Measurements from ENCODE around the gene GARS1. TPM values are rescaled to one million over a fixed set of nuclear protein-coding genes. Genes with fewer than 3 reads are reported as not detected.

Gene GARS1
- total RNA-seq, 1 experiment from 2014 or later: 294 TPM

DNA sequence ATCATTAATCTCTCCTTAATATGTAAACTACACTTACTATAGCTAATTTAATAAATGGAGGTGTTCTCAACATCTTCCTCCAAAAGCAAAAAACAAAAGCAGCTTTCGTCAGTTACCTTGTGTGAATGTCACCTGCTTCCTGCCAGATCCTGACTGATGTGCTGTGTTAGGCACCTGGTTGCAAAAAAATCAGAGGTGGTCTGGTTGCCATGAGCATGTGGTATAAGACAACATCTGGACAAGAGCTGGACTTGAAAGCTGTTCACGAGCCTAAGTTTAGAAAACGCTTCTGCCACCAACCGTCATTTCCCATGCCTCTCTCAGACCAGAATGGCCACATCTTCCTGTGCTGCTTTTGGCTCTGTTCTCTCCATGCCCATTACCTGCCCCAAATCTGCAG is 48.1 kb upstream of the GARS1 start:
- POLR2A ChIA-PET (ENCODE audit: low non-redundant PET): no interaction called here
- H3K27ac ChIP-seq (ENCODE audit: low read depth, low read length, poor library complexity, severe bottlenecking): no peak overlapping the region
- BruUV-seq (replicated peaks): no TSS peak
- H3K27me3 ChIP-seq (replicated peaks; ENCODE audit: insufficient read depth, low read depth, low read length, poor library complexity): no peaks in the 10 kb centered on the region
- TF ChIP-seq EZH2 (IDR thresholded peaks at IDR 0.05; ENCODE audit: borderline replicate concordance, low read depth, low read length, poor library complexity, severe bottlenecking): no peak
- TF ChIP-seq, protein P1, sequence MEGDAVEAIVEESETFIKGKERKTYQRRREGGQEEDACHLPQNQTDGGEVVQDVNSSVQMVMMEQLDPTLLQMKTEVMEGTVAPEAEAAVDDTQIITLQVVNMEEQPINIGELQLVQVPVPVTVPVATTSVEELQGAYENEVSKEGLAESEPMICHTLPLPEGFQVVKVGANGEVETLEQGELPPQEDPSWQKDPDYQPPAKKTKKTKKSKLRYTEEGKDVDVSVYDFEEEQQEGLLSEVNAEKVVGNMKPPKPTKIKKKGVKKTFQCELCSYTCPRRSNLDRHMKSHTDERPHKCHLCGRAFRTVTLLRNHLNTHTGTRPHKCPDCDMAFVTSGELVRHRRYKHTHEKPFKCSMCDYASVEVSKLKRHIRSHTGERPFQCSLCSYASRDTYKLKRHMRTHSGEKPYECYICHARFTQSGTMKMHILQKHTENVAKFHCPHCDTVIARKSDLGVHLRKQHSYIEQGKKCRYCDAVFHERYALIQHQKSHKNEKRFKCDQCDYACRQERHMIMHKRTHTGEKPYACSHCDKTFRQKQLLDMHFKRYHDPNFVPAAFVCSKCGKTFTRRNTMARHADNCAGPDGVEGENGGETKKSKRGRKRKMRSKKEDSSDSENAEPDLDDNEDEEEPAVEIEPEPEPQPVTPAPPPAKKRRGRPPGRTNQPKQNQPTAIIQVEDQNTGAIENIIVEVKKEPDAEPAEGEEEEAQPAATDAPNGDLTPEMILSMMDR (conservative IDR thresholded peaks at IDR 0.05; ENCODE audit: low read depth, low read length): no peak
- H3K4me1 ChIP-seq (ENCODE audit: insufficient read depth, low read length, poor library complexity, severe bottlenecking): peaks cover 26% of the 10 kb centered on the region
- CTCF ChIA-PET: no interaction called here
- intact Hi-C loops (cut with micrococcal nuclease; ENCODE audit: unreplicated experiment): loop anchor here (5.0 kb wide), 1 partner anchor 196 kb away; no protein-coding TSS in a partner anchor
- no peaks in the 10 kb centered on the region for H3K9me3 ChIP-seq (ENCODE audit: low read depth, low read length, poor library complexity, severe bottlenecking)
- no peaks in the 10 kb centered on the region for H3K36me3 ChIP-seq (ENCODE audit: insufficient read depth, low read length, poor library complexity, severe bottlenecking)
- DNase-seq (ENCODE audit: low spot score): no peak
- H3K4me3 ChIP-seq (ENCODE audit: low read depth, low read length, poor library complexity, severe bottlenecking): no peak overlapping the region

DNA sequence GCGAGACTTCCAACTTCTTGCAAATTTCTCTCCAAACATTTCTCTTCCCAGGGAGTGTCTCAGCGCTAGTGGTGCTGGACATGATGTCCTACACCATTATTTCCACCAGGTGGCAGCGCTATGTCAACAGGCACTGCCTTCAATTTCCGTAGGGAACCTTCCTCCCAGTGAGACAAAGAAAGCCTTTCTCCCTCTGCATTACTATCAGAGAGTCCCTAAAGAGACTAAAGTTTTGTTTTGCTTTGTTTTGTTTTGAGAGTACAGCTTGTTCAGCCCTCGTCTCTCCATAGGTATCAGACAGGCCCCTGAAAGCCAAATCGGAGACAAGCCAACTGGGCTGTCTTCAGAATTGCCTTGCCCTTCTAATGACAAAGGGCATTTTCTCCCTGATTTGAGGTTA is 45.8 kb upstream of the GARS1 start:
- BruUV-seq (replicated peaks): no TSS peak
- H3K27ac ChIP-seq (ENCODE audit: low read depth, low read length, poor library complexity, severe bottlenecking): no peak overlapping the region
- no peak overlapping the region for H3K4me3 ChIP-seq (ENCODE audit: low read depth, low read length, poor library complexity, severe bottlenecking)
- no peaks in the 10 kb centered on the region for H3K9me3 ChIP-seq (ENCODE audit: low read depth, low read length, poor library complexity, severe bottlenecking)
- H3K4me1 ChIP-seq (ENCODE audit: insufficient read depth, low read length, poor library complexity, severe bottlenecking): peaks cover 26% of the 10 kb centered on the region
- ChIA-PET POLR2A (ENCODE audit: low non-redundant PET) (no interaction called here), CTCF (interaction anchor here (1.3 kb wide), 1 partner anchor 14 kb away, joined by 4 read pairs; no protein-coding TSS in a partner anchor)
- DNase-seq (ENCODE audit: low spot score): peak; percentile 85
- intact Hi-C loops (cut with micrococcal nuclease; ENCODE audit: unreplicated experiment): loop anchor here (2.0 to 5.0 kb wide), 2 partner anchors 16 to 193 kb away; no protein-coding TSS in a partner anchor
- H3K36me3 ChIP-seq (ENCODE audit: insufficient read depth, low read length, poor library complexity, severe bottlenecking): no peaks in the 10 kb centered on the region
- TF ChIP-seq, protein P1 (conservative IDR thresholded peaks at IDR 0.05; ENCODE audit: low read depth, low read length): peak; percentile 82
- no peak for TF ChIP-seq EZH2 (IDR thresholded peaks at IDR 0.05; ENCODE audit: borderline replicate concordance, low read depth, low read length, poor library complexity, severe bottlenecking)
- no peaks in the 10 kb centered on the region for H3K27me3 ChIP-seq (replicated peaks; ENCODE audit: insufficient read depth, low read depth, low read length, poor library complexity)

DNA sequence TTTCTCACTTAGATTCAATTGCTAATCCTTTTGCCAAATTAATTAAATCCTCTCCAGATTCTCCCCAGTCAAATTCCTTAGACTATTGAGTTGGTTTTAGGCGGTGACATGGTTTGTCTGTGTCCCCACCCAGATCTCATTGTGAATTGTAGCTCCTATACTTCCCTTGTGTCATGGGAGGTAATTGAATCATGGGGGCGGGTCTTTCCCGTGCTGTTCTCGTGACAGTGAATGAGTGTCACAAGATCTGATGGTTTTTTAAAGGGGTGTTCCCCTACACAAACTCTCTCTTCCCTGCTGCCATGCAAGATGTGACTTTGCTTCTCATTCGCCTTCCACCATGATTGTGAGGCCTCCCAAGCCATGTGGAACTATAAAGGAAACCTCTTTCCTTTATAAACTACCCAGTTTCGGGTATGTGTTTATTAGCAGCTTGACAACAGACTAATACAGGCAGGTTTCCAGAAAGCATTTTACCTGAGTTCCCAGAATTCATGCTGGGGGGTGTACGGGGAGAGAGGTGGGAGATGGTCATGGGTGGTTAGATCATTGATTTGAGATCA is 44.7 kb upstream of the GARS1 start:
- H3K9me3 ChIP-seq (ENCODE audit: low read depth, low read length, poor library complexity, severe bottlenecking): no peaks in the 10 kb centered on the region
- H3K36me3 ChIP-seq (ENCODE audit: insufficient read depth, low read length, poor library complexity, severe bottlenecking): no peaks in the 10 kb centered on the region
- TF ChIP-seq, protein P1 (conservative IDR thresholded peaks at IDR 0.05; ENCODE audit: low read depth, low read length): no peak
- TF ChIP-seq EZH2 (IDR thresholded peaks at IDR 0.05; ENCODE audit: borderline replicate concordance, low read depth, low read length, poor library complexity, severe bottlenecking): no peak
- ChIA-PET POLR2A (ENCODE audit: low non-redundant PET) (no interaction called here), CTCF (interaction anchor here (0.8 to 1.6 kb wide), 4 partner anchors 13 to 274 kb away, joined by 3 to 4 read pairs (median 4); no protein-coding TSS in a partner anchor)
- H3K4me1 ChIP-seq (ENCODE audit: insufficient read depth, low read length, poor library complexity, severe bottlenecking): peaks cover 26% of the 10 kb centered on the region
- no TSS peak for BruUV-seq (replicated peaks)
- DNase-seq (ENCODE audit: low spot score): peak; percentile 68
- H3K27ac ChIP-seq (ENCODE audit: low read depth, low read length, poor library complexity, severe bottlenecking): no peak overlapping the region
- H3K4me3 ChIP-seq (ENCODE audit: low read depth, low read length, poor library complexity, severe bottlenecking): no peak overlapping the region
- intact Hi-C loops (cut with micrococcal nuclease; ENCODE audit: unreplicated experiment): loop anchor here (2.0 to 5.0 kb wide), 2 partner anchors 15 to 192 kb away; no protein-coding TSS in a partner anchor
- H3K27me3 ChIP-seq (replicated peaks; ENCODE audit: insufficient read depth, low read depth, low read length, poor library complexity): no peaks in the 10 kb centered on the region

Measured in A673 (cell line).